GM12801 (cell line): ENCODE measurements around the gene PDK1.

Source experiments
- TF ChIP-seq, protein P1 (sequence below): IDR thresholded peaks from one replicate; pipeline ENCODE4 v1.5.1; 2011; ENCODE audit warnings: control low read depth; ENCODE audit not compliant: insufficient read length; ENCODE audit errors: extremely low read depth

Gene PDK1

DNA sequence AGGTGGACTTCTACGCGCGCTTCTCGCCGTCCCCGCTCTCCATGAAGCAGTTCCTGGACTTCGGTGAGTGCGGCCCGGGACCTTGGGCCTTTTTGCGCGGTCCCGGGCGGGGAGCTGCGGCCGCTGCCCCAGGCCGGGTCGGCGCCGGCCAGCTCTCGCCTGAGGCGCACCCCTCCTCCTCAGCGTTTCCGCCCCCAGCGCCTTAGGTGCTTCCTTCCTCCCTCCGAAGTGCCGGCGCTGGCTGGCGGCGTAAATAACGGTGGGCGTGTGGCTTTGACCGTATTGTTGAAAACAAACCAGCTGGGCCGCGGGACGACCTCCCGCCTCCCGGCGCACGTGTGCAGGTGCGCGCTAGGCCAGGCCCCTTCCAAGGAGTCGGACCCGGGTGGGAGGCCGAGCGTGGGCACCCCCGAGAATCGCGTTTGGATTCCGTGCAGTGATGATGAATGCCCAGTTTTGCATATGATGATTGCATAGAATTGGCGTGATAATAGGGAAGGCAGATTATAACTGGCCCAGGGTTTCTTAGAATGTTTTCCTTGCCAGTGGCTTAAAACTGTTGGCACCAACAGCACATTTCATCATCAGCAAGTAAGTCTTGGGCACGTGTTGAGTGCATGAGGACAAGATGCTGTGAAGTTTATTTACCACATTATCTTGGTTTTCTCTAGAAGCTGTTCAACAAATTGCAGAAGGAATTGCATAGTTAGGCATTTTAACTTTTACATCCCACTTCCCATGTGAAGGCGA is 569 bp downstream of the PDK1 start:
- TF ChIP-seq, protein P1, sequence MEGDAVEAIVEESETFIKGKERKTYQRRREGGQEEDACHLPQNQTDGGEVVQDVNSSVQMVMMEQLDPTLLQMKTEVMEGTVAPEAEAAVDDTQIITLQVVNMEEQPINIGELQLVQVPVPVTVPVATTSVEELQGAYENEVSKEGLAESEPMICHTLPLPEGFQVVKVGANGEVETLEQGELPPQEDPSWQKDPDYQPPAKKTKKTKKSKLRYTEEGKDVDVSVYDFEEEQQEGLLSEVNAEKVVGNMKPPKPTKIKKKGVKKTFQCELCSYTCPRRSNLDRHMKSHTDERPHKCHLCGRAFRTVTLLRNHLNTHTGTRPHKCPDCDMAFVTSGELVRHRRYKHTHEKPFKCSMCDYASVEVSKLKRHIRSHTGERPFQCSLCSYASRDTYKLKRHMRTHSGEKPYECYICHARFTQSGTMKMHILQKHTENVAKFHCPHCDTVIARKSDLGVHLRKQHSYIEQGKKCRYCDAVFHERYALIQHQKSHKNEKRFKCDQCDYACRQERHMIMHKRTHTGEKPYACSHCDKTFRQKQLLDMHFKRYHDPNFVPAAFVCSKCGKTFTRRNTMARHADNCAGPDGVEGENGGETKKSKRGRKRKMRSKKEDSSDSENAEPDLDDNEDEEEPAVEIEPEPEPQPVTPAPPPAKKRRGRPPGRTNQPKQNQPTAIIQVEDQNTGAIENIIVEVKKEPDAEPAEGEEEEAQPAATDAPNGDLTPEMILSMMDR, result no peak

DNA sequence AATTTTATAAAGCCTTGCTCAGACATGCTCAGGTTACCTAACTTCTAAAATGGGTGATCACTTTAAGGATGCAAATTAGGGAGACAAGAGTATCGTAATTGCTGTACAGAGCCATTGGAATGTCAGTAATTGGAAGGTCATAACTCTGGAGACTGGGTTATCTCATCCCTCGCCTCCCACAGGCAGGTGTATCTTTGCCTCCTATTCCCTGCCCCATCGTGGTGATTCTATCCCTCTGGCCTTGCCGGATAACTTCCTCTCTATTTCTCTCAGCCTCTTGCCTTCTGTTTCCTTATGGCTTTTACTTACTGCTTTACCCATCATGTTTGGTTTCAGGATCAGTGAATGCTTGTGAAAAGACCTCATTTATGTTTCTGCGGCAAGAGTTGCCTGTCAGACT is 2.5 kb downstream of the PDK1 start:
- TF ChIP-seq, protein P1, result no peak

DNA sequence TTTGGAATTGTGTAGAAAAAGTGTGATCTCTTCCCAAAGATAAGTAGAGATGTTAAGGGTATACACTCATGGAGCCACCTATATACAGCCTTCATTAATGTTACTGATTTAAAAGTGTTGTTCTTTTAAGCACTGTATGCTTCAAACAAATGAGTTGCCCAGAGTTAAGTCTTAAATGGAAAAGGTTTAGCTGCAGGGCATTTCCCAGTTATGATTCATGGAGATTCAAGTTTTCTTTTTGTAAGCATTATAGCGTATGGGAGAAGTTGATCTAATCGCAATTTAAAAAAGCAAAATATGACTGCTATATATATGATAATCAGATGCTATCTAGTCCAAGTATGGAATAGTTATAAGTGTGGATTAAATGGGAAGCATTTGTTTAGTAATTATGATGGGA is 4.8 kb downstream of the PDK1 start:
- TF ChIP-seq, protein P1, result no peak

DNA sequence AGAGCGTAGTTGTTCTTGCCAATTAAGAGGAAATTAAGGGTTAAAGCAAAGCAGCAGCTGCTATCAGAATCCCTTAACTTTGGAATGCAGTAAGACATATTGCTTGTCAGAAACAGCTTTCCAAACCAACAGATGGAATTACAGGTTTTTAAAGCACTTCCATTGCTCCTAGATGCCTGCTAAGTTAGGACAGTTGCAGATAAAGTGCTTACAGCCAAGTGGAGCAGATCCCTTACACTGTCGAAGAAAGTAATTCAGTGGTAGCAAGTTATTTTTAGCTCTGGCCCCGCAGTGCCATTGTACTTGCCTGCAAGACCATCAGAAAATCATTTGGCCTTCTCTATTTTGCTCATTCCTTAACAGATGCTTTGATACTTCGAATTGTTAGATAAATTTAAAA is 5.4 kb downstream of the PDK1 start:
- TF ChIP-seq, protein P1, result no peak

DNA sequence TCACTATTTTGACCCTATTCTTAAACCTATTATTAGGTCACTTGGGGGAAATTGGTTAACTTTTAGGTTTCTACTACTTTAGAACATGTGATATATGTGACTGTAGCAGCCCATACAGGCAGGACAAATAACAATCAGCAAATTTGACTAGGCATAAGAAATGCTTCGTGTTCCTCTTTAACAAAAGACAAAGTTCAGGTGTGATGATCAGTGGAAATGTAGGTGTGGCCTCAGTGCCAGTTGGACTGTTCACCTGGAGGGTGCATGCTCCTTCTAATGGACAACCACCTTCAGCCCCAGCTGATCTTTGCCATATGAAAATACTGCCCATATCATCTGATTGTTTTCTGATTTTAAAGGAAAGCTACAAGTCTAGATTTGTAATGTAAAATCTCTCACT is 6.4 kb downstream of the PDK1 start:
- TF ChIP-seq, protein P1, result no peak

DNA sequence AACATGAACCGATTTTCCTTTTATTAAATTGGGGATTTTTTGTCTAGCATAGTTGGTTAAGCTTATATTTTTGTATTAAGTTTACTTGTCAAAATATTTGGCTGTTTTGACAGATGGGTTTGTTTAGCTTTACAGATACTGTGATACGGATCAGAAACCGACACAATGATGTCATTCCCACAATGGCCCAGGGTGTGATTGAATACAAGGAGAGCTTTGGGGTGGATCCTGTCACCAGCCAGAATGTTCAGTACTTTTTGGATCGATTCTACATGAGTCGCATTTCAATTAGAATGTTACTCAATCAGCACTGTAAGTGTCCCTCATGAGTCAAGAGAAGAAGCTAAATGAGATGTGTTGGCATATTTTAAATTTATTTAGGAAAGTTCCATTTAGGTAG is 8.5 kb downstream of the PDK1 start:
- TF ChIP-seq, protein P1, result no peak

DNA sequence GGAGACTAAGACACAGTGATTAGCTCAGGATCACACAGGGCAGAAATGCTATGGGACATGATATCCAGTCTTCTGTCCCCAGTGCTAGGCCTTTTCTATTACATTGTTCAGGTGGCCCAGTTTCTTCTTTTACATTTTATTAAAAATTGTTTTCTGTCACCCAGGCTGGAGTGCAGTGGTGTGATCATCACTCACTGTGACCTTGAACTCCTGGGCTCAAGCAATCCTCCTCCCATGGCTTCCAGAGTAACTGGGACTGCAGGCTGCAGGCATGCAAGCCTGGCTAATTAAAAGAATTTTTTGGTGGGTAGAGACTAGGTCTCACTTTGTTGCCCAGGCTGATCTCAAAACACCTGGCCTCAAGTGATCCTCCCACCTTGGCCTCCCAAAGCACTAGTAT is 15.4 kb downstream of the PDK1 start:
- TF ChIP-seq, protein P1, result no peak
